NOMO-1 treated with DMSO at 0.1 percent for 48 hours (cell line): ENCODE data around the gene LHPP.

ENCODE experiments used
- DNase-seq: peaks from one replicate; lab custom pipeline; 2025; ENCODE audit not compliant: unreplicated experiment; lab: John Stamatoyannopoulos, UW

The LHPP gene

DNA sequence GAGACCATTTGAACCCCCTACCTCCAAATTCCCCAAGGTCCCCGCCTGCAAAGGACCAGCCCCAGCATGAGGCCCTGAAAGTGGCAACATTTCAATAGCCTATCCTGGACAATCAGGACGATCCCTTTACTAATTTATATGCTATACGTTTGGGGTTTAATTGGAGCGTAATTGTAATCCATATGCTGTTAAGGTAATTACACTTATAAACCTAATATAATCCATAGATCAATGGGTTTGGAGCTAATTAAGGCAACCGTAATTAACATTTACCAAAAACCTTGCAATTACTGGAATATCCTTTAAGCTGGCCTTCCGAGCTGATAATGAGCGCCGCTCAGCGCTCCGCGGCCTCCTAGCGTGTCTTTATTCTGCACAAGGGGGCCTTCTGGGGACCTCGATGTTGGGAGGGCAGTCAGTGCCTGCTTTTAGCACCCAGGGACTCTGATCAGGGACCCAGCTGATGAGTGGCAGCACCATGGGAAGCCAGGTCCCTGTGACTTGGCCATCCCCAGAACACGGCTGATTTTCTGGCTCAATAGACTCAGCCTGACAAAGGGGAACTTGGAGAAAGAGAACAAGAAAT, 91.2 kb downstream of the LHPP start:
- DNase-seq = no peak

DNA sequence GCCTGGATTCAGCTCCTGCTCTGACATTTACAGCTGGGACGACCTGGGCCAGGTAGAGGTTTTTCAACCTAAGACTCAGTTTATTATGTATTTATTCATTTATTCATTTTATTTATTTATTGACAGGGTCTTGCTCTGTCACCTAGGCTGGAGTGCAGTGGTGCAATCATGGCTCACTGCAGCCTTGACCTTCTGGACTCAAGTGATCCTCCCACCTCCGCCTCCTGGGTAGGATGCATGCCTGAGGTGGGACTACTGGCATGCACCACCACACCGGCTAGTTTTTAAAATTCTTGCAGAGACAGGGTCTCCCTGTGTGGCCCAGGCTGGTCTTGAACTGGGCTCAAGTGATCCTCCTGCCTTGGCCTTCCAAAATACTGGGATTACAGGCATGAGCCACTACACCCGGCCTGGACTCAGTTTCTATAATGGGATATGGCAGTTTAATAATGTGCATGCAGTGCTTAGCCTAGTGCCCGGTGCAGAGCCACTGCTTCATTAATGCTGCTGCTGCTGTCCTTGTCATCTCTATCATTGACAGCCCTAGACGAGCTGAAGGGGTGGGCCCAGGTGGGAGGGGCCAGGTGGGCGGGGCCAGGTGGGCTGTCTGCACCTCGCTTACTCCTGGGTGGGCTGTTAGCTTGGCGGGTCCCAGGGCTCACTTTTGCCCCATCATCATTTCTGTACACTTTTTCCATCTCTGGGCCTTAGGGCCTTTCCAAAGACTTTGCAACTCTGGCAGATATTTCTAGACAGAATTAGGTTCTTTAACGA, 92.6 kb downstream of the LHPP start:
- no peak for DNase-seq

DNA sequence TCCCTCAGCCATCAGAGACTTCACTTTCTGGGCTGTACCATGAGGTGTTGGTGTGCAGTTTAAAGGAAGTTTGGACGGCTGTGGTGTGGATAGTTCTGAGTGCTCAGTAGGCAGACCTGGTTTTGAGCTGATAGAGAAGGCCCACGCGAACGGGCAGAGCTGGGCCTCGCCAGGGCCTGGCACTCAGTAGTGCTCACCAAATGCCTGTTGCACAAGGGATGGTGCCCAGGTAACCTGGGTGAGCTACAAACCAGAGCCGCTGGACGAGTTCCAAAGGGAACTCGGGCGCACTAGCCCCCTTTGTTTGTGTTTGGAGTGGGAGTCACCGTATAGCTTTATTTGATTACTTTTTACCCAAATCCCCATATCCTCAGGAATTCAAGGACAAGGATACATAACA, 95.5 kb downstream of the LHPP start:
- DNase-seq = no peak

DNA sequence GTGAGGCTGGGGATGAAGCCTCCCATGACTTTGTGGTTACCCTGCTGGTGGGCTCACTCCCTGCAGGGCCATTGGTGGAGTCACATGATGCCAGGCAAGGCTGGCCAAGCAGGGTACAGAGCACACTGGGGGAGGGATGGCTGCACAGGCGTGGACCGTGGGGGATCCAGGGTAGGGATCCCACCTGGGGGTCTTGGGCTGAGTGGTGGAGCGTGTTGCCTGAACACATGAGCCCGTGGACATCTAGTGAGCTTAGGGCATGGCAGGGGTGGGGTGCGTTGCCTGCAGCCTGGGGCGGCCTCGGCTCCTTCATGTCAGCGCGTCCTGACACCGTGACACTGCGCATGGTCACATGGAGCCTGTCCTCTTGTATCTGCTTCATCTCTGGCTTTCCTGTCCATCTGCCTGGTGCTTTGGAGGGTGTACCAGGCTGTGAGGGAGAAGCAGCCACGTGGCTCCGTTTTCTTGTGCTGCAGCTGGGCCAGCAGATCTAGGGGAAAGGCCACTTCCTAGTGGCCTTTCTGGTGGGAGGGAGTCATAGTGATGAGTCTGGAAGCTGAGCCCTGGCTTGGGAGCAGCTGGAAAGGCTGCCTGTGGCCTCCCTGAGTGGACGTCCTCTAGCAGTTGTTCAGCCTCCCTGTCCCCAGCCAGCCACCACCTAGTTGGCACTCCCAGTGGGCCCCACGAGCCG, 96.2 kb downstream of the LHPP start:
- DNase-seq = no peak

DNA sequence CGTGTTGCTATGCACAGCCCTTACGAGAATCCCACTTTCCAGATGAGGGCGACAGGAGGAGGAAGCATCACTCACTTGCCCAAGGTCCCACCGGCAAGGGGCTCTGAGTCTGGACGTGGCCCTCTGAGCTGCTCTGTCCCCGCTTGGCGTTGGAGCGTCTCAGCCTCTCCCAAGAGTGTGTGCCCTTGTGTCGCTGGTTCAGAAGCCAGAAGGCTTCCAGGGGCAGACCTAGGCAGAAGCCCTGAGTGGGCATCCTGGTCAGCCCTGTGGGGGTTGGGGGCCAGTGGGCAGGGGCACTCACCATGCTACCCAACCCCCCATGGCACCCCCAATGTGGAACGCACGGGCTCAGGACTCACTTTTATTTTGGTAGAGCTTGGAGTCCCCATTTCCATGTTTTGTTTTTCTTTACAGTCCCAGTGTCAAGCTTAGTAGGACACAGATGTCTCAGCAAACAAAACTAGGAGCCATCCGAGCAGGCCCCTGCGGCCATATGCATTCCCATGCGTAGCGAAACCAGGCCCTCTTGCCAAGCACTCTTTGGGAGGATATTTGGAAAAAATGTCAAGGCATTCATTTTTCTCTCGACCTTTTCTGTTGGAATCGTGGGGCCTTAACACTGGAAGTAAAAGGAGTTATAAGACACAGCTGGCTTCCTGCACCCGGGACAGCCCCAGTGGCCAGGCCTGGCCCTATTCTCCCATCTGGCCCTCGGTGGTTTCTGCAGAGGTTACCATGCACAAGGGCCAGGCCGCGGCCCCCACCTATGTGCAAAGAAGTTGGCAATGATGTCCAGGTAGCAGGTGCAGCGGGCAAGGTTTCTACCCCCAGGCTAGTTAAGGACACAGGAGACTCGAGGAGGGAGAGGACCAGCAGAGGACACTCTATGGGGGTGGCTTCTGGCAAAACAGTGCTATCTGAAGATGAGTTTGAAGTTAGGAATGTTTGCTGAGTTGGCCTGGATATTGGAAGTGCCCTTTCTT, 97.0 kb downstream of the LHPP start:
- no peak for DNase-seq

- DNase-seq = no peak
Observed at GRCh38 chr10:124559372-124560132, 97.9 kb downstream of the LHPP start.

GRCh38 chr10:124560377-124561105, 98.9 kb downstream of the LHPP start:
- DNase-seq = no peak

GRCh38 chr10:124561206-124561605, 99.6 kb downstream of the LHPP start:
- DNase-seq = no peak

- peak; percentile 9 for DNase-seq
Observed at GRCh38 chr10:124562425-124563060, 100.9 kb downstream of the LHPP start.

GRCh38 chr10:124563320-124564040, 101.9 kb downstream of the LHPP start:
- no peak for DNase-seq

DNA sequence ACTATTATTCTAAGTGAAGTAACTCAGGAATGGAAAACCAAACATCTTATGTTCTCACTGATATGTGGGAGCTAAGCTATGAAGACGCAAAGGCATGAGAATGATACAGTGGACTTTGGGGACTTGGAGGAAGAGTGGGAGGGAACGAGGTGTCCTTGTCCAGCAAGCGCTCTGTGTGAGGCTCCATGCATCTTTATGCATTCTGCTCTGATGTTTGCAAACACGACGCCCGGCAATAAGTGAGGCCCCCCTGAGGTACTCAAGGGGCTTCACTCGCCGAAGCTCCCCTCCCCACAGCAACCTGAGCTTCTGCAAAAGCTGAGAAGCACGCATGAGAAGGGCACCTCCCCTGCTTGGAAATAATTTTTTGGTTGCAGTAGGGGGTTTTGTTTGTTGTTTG, 103.3 kb downstream of the LHPP start:
- no peak for DNase-seq

- DNase-seq = no peak
Observed at GRCh38 chr10:124565565-124566221, 104.1 kb downstream of the LHPP start.

- DNase-seq = no peak
Observed at GRCh38 chr10:124566222-124566888, 104.7 kb downstream of the LHPP start.

DNA sequence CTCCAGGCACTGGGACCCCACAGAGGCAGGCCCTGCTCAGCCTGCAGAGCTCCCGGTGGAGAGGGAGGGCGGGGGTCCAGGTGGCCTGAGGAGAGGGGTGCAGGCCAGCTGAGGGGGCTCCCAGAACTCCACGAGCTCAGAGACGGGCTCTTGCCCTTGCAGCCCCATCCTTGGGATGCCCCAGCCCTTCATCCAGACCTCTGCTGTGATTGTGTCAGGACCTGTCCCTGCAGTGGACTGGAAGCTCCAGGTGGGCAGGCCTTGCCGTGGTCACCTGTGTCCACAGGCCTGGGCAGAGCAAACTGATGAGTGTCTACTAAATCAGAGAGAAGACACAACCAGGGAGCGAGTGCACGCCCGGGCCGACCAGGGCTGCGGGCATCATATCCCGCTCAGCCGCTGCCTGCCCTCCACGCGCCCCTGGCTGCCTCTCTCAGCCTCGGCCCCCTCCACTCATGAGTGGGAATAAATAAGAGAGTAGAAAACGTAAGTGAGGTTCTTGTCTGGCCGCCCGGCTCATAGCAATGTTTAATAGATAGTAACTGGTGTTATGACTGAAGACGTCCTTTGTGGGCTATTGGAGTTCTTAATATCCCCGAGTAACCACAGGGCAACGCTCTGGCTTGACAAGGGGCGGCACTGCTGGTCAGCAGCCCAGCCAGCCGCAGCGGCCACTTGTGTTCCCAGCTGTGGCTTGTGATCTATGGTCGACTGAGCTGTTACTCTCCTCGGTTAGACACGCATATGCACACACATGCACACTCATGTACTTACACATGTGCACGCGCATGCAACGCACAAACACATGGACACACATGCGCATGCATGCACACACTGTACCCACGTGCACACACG, 105.6 kb downstream of the LHPP start:
- DNase-seq = no peak

- DNase-seq = no peak
Observed at GRCh38 chr10:124568339-124568738, 106.7 kb downstream of the LHPP start.

- no peak for DNase-seq
Observed at GRCh38 chr10:124568848-124569622, 107.4 kb downstream of the LHPP start.
